ENCODE results near the gene CDH23.

The CDH23 gene

GRCh38 chr10:71634531-71635164 lies 237.9 kb downstream of the CDH23 start:
- no peaks in the 10 kb centered on the region for H3K9me3 ChIP-seq (ENCODE audit: control insufficient read depth, insufficient read depth, low read length)
- H3F3A ChIP-seq (ENCODE audit: control insufficient read depth, insufficient read depth): no peaks in the 10 kb centered on the region
- H3K9me2 ChIP-seq (replicated peaks; ENCODE audit: control insufficient read depth, low read length): no peaks in the 10 kb centered on the region
- no peaks in the 10 kb centered on the region for H3K79me2 ChIP-seq (ENCODE audit: control insufficient read depth, low read length)
- H3K27ac ChIP-seq (ENCODE audit: low read depth, low read length): no peak overlapping the region
- H3K4me2 ChIP-seq (ENCODE audit: low read length): no peak overlapping the region
- no peaks in the 10 kb centered on the region for H3K36me3 ChIP-seq (ENCODE audit: control insufficient read depth, low read length)
- no peak for TF ChIP-seq CTCF (IDR thresholded peaks at IDR 0.05; ENCODE audit: low read depth, low read length, poor library complexity, severe bottlenecking)
- TF ChIP-seq EZH2phosphoT487 (IDR thresholded peaks at IDR 0.05; ENCODE audit: borderline replicate concordance, low read length): no peak
- no peaks in the 10 kb centered on the region for H4K20me1 ChIP-seq (ENCODE audit: control insufficient read depth, insufficient read depth, low read depth, low read length)
- H3K27me3 ChIP-seq (ENCODE audit: control insufficient read depth, low read length): peaks cover 2% of the 10 kb centered on the region
- H3K4me1 ChIP-seq (ENCODE audit: control insufficient read depth, low read length): peaks cover 14% of the 10 kb centered on the region
- H3K4me3 ChIP-seq (ENCODE audit: low read length): no peak overlapping the region

GRCh38 chr10:71635251-71635866 lies 238.6 kb downstream of the CDH23 start:
- H3K27ac ChIP-seq (ENCODE audit: low read depth, low read length): no peak overlapping the region
- TF ChIP-seq EZH2phosphoT487 (IDR thresholded peaks at IDR 0.05; ENCODE audit: borderline replicate concordance, low read length) (no peak), CTCF (IDR thresholded peaks at IDR 0.05; ENCODE audit: low read depth, low read length, poor library complexity, severe bottlenecking) (no peak)
- H3K36me3 ChIP-seq (ENCODE audit: control insufficient read depth, low read length): no peaks in the 10 kb centered on the region
- no peaks in the 10 kb centered on the region for H3K79me2 ChIP-seq (ENCODE audit: control insufficient read depth, low read length)
- no peaks in the 10 kb centered on the region for H3K9me2 ChIP-seq (replicated peaks; ENCODE audit: control insufficient read depth, low read length)
- H4K20me1 ChIP-seq (ENCODE audit: control insufficient read depth, insufficient read depth, low read depth, low read length): no peaks in the 10 kb centered on the region
- peaks cover 14% of the 10 kb centered on the region for H3K4me1 ChIP-seq (ENCODE audit: control insufficient read depth, low read length)
- H3K4me3 ChIP-seq (ENCODE audit: low read length): no peak overlapping the region
- H3F3A ChIP-seq (ENCODE audit: control insufficient read depth, insufficient read depth): no peaks in the 10 kb centered on the region
- no peak overlapping the region for H3K4me2 ChIP-seq (ENCODE audit: low read length)
- H3K27me3 ChIP-seq (ENCODE audit: control insufficient read depth, low read length): peaks cover 2% of the 10 kb centered on the region
- H3K9me3 ChIP-seq (ENCODE audit: control insufficient read depth, insufficient read depth, low read length): no peaks in the 10 kb centered on the region

- H3K4me1 ChIP-seq (ENCODE audit: control insufficient read depth, low read length): peaks cover 14% of the 10 kb centered on the region
Measured at GRCh38 chr10:71635867-71636266, 239.1 kb downstream of the CDH23 start.

More at GRCh38 chr10:71635867-71636266, 239.1 kb downstream of the CDH23 start:
- H3K36me3 ChIP-seq (ENCODE audit: control insufficient read depth, low read length): no peaks in the 10 kb centered on the region
- no peak overlapping the region for H3K4me2 ChIP-seq (ENCODE audit: low read length)
- H3K9me3 ChIP-seq (ENCODE audit: control insufficient read depth, insufficient read depth, low read length): no peaks in the 10 kb centered on the region
- no peaks in the 10 kb centered on the region for H3F3A ChIP-seq (ENCODE audit: control insufficient read depth, insufficient read depth)
- H3K27me3 ChIP-seq (ENCODE audit: control insufficient read depth, low read length): peaks cover 2% of the 10 kb centered on the region
- no peaks in the 10 kb centered on the region for H3K9me2 ChIP-seq (replicated peaks; ENCODE audit: control insufficient read depth, low read length)
- no peaks in the 10 kb centered on the region for H3K79me2 ChIP-seq (ENCODE audit: control insufficient read depth, low read length)
- TF ChIP-seq EZH2phosphoT487 (IDR thresholded peaks at IDR 0.05; ENCODE audit: borderline replicate concordance, low read length) (no peak), CTCF (IDR thresholded peaks at IDR 0.05; ENCODE audit: low read depth, low read length, poor library complexity, severe bottlenecking) (no peak)
- no peaks in the 10 kb centered on the region for H4K20me1 ChIP-seq (ENCODE audit: control insufficient read depth, insufficient read depth, low read depth, low read length)
- H3K4me3 ChIP-seq (ENCODE audit: low read length): no peak overlapping the region
- no peak overlapping the region for H3K27ac ChIP-seq (ENCODE audit: low read depth, low read length)
